Neural cell (in vitro differentiated cells): ENCODE results near the gene PLA1A. TPM values are rescaled to one million over a fixed set of nuclear protein-coding genes. Genes with fewer than 3 reads are reported as not detected.

Source experiments
- H2AFZ ChIP-seq: fragments of 200-600, 300-800 bp; sonication (generic), shearing (Covaris generic); 2 replicates; pipeline ENCODE4 v1.6.0; 2014; ENCODE audit warnings: low read depth, mild to moderate bottlenecking, antibody characterized with exemption, low read length, moderate library complexity
- H3F3A ChIP-seq: fragments of 200-600 bp; shearing (Covaris generic); 2 replicates; pipeline ENCODE4 v1.6.1; 2016; ENCODE audit warnings: mild to moderate bottlenecking, moderate library complexity, mixed read lengths, antibody characterized with exemption, low read length; ENCODE audit not compliant: insufficient read depth, poor library complexity, severe bottlenecking
- H3K27ac ChIP-seq: fragments of 200-600, 300-800 bp; sonication (generic), shearing (Covaris generic); 2 replicates; pipeline ENCODE4 v1.5.1; 2014; ENCODE audit warnings: mild to moderate bottlenecking, low read length, moderate library complexity
- H3K27me3 ChIP-seq: fragments of 300-800, 200-600 bp; sonication (generic), shearing (Covaris generic); 2 replicates; pipeline ENCODE4 v1.6.0; 2014; ENCODE audit warnings: mild to moderate bottlenecking, low read depth, low read length, moderate library complexity; ENCODE audit not compliant: insufficient read depth
- H3K36me3 ChIP-seq: fragments of 300-800, 200-600 bp; sonication (generic), shearing (Covaris generic); 2 replicates; pipeline ENCODE4 v1.5.1; 2014; ENCODE audit warnings: mild to moderate bottlenecking, antibody characterized with exemption, low read length, moderate library complexity; ENCODE audit not compliant: insufficient read depth
- H3K4me2 ChIP-seq: fragments of 300-800, 200-600 bp; sonication (generic), shearing (Covaris generic); 2 replicates; pipeline ENCODE4 v1.6.0; 2014; ENCODE audit warnings: mild to moderate bottlenecking, low read length
- H3K4me3 ChIP-seq: fragments of 300-800, 200-600 bp; sonication (generic), shearing (Covaris generic); 2 replicates; pipeline ENCODE4 v1.5.1; 2014; ENCODE audit warnings: mild to moderate bottlenecking, low read length, moderate library complexity
- H3K79me2 ChIP-seq: fragments of 200-600 bp; shearing (Covaris generic); replicated peaks from 2 replicates; pipeline ENCODE4 v1.6.0; 2014; ENCODE audit warnings: mild to moderate bottlenecking, low read length, moderate library complexity; ENCODE audit not compliant: insufficient read depth
- H3K9ac ChIP-seq: fragments of 300-800, 200-600 bp; sonication (generic), shearing (Covaris generic); 2 replicates; pipeline ENCODE4 v1.6.1; 2016; ENCODE audit warnings: mild to moderate bottlenecking, low read length, mixed read lengths
- H3K9me2 ChIP-seq: fragments of 200-600 bp; shearing (Covaris generic); 2 replicates; pipeline ENCODE4 v1.6.1; 2016; ENCODE audit warnings: mild to moderate bottlenecking, low read length, mixed read lengths; ENCODE audit not compliant: insufficient read depth
- H3K9me3 ChIP-seq: fragments of 200-600, 300-800 bp; sonication (generic), shearing (Covaris generic); 2 replicates; pipeline ENCODE4 v1.6.1; 2016; ENCODE audit warnings: mild to moderate bottlenecking, mixed run types, low read length, moderate library complexity, mixed read lengths
- H4K20me1 ChIP-seq: fragments of 200-600 bp; shearing (Covaris generic); 2 replicates; pipeline ENCODE4 v1.6.1; 2016; ENCODE audit warnings: mild to moderate bottlenecking, mixed run types; ENCODE audit not compliant: insufficient read depth
- CTCF ChIP-seq: fragments of 450-650 bp; IDR thresholded peaks from 2 replicates; pipeline ENCODE4 v1.5.1; 2014; ENCODE audit warnings: antibody characterized with exemption, mild to moderate bottlenecking, moderate library complexity; ENCODE audit not compliant: poor library complexity, severe bottlenecking
- EP300 ChIP-seq: fragments of 450-650 bp; conservative IDR thresholded peaks from 2 replicates; pipeline ENCODE4 v1.6.1; 2014; ENCODE audit warnings: antibody characterized with exemption, mild to moderate bottlenecking, moderate library complexity; ENCODE audit not compliant: poor library complexity, severe bottlenecking
- EZH2 ChIP-seq: fragments of 200-600, 300-800 bp; shearing (Covaris generic), sonication (generic); IDR thresholded peaks from 2 replicates; pipeline ENCODE4 v1.6.1; 2014; ENCODE audit warnings: antibody characterized with exemption, low read length, borderline replicate concordance, mild to moderate bottlenecking; ENCODE audit not compliant: insufficient read depth, poor library complexity, severe bottlenecking
- MXI1 ChIP-seq: fragments of 450-650 bp; conservative IDR thresholded peaks from 2 replicates; pipeline ENCODE4 v1.6.1; 2014; ENCODE audit warnings: antibody characterized with exemption, mild to moderate bottlenecking; ENCODE audit not compliant: poor library complexity, severe bottlenecking
- POLR2AphosphoS5 ChIP-seq: IDR thresholded peaks from 2 replicates; pipeline ENCODE4 v1.6.1; 2012
- RAD21 ChIP-seq: fragments of 450-650 bp; conservative IDR thresholded peaks from 2 replicates; pipeline ENCODE4 v1.6.1; 2014; ENCODE audit warnings: antibody characterized with exemption, mild to moderate bottlenecking, moderate library complexity
- SMC3 ChIP-seq: fragments of 450-650 bp; conservative IDR thresholded peaks from 2 replicates; pipeline ENCODE4 v1.6.1; 2014; ENCODE audit warnings: antibody characterized with exemption, mild to moderate bottlenecking, moderate library complexity; ENCODE audit not compliant: poor library complexity
- TAF1 ChIP-seq: IDR thresholded peaks from 2 replicates; pipeline ENCODE4 v1.6.1; 2012; ENCODE audit warnings: low read depth
- polyA plus RNA-seq: library from polyadenylated mRNA; depleted of rRNA; stranded (reverse); fragments of >200 nt; gene quantifications from 2 replicates; pipeline ENCODE4 v1.2.3, GENCODE V29; 2014
- TF ChIP-seq, protein P1 (sequence below): IDR thresholded peaks from 2 replicates; pipeline ENCODE4 v1.6.1; 2012; ENCODE audit warnings: borderline replicate concordance

The PLA1A gene
- polyA plus RNA-seq, 1 donor from 2014 or later: not detected

DNA sequence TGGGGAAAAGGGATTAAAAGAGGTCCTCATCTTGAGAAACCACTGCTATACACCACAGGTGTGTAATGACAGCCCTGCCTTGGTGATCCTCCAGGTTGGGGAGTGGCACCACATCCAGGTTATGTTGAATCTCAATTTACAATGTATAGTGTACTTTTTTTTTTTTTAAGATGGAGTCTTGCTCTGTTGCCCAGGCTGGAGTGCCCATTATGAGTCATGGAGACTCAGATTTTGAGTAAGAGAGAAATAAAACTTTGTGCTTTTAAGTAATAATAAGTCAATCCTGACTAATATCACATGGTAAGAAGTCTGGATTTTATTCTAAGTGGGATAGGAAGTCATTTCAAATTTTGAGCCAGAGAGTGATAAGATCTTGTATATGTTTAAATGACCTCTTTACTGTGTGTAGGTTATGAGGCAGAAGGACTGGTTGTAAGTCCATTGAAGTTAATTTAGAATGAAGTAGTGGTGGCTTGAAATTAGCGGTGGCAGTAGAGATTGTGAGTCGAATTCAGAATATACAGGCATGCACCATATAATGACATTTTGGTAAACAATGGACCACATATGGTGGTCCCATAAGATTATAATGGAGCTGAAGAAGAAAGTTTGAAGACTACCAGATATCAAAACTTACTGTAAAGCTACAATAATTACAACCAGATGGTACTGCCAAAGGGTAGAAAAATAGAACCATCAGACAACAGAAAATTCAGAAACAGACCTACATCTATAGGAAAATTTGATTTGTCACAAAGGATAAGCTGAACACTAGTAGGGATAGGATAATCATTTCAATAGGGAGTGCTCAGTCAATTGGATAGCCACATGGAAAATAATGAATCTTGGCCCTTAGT is 42.0 kb downstream of the PLA1A start:
- no peaks in the 10 kb centered on the region for H4K20me1 ChIP-seq
- no peaks in the 10 kb centered on the region for H3K9me2 ChIP-seq
- no peaks in the 10 kb centered on the region for H3K9me3 ChIP-seq
- peaks cover 5% of the 10 kb centered on the region for H3K36me3 ChIP-seq
- no peaks in the 10 kb centered on the region for H3F3A ChIP-seq
- no peak overlapping the region for H2AFZ ChIP-seq
- H3K79me2 ChIP-seq: no peaks in the 10 kb centered on the region
- no peak overlapping the region for H3K4me2 ChIP-seq
- H3K27me3 ChIP-seq: no peaks in the 10 kb centered on the region
- no peak overlapping the region for H3K4me3 ChIP-seq
- no peak overlapping the region for H3K9ac ChIP-seq
- TF ChIP-seq SMC3 (no peak), CTCF (no peak), TAF1 (no peak), MXI1 (no peak), POLR2AphosphoS5 (no peak), EZH2 (no peak), EP300 (no peak), RAD21 (no peak)
- TF ChIP-seq, protein P1, sequence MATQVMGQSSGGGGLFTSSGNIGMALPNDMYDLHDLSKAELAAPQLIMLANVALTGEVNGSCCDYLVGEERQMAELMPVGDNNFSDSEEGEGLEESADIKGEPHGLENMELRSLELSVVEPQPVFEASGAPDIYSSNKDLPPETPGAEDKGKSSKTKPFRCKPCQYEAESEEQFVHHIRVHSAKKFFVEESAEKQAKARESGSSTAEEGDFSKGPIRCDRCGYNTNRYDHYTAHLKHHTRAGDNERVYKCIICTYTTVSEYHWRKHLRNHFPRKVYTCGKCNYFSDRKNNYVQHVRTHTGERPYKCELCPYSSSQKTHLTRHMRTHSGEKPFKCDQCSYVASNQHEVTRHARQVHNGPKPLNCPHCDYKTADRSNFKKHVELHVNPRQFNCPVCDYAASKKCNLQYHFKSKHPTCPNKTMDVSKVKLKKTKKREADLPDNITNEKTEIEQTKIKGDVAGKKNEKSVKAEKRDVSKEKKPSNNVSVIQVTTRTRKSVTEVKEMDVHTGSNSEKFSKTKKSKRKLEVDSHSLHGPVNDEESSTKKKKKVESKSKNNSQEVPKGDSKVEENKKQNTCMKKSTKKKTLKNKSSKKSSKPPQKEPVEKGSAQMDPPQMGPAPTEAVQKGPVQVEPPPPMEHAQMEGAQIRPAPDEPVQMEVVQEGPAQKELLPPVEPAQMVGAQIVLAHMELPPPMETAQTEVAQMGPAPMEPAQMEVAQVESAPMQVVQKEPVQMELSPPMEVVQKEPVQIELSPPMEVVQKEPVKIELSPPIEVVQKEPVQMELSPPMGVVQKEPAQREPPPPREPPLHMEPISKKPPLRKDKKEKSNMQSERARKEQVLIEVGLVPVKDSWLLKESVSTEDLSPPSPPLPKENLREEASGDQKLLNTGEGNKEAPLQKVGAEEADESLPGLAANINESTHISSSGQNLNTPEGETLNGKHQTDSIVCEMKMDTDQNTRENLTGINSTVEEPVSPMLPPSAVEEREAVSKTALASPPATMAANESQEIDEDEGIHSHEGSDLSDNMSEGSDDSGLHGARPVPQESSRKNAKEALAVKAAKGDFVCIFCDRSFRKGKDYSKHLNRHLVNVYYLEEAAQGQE: no peak
- no peak overlapping the region for H3K27ac ChIP-seq

DNA sequence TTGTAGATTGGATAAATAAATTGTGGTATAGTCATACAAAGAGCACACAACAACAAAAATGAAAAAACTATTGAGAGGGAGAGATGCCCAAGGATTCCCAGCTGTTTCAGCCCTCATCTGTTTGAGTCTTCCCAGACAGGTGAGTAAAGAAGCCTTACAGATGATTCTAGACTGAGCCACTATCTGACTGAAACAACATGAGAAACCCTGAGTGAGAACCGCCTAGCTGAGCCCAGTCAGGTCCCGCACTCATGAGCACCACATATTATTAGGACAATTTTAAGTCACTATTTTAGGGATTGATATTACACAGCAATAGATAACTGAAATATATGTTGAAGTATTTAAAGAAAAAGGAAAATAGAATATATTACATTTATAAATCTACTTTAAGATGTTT is 43.7 kb downstream of the PLA1A start:
- Histone ChIP-seq H3K79me2 (no peaks in the 10 kb centered on the region), H3K4me3 (no peak overlapping the region), H3K9me3 (no peaks in the 10 kb centered on the region), H3K4me2 (no peak overlapping the region), H3K9me2 (no peaks in the 10 kb centered on the region), H3K9ac (no peak overlapping the region), H3K36me3 (peaks cover 5% of the 10 kb centered on the region), H4K20me1 (no peaks in the 10 kb centered on the region), H3K27ac (no peak overlapping the region), H2AFZ (no peak overlapping the region), H3F3A (no peaks in the 10 kb centered on the region), H3K27me3 (no peaks in the 10 kb centered on the region)
- TF ChIP-seq SMC3 (no peak), MXI1 (no peak), TAF1 (no peak), CTCF (no peak), POLR2AphosphoS5 (no peak), EP300 (no peak), EZH2 (no peak), RAD21 (no peak)
- TF ChIP-seq, protein P1: no peak
